ENCODE data around the gene RRP36.

Gene RRP36

GRCh38 chr6:43021270-43022047 is at the start of gene RRP36:
TSS of gene RRP36 (plus strand) at chr6:43021623. CDS start at chr6:43021655, 32 bp downstream.
- peaks cover 58% of the 10 kb centered on the region for H3K79me2 ChIP-seq (ENCODE audit: insufficient read depth, low read length)

DNA sequence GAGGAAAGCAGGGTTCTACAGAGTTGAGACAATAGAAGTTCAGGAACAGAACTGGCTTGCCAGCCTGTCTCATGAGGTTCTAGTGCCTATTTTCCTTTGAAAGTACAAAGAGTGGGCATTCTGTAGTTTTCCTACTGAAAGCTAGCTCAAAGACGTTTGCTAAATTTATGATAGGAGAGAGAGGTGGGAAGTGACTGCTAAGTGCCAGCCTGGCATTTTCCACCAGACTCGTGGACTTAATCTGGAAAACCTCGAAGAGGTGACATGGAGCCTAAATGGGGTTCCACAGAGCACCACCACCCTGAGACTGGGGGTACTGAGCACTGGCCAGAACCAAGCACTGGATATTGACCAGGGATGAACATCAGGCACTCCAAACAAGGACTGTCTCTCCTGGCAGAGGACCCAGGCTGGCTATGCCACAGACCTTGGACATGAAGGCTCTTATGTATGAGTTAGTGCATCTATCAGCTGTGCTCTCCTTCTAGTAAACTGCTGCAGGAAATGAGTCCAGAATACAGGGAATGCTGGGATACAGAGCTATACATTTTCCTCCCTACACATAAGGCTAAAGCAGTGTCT is 49.6 kb upstream of the RRP36 start:
- no peaks in the 10 kb centered on the region for H3K36me3 ChIP-seq (ENCODE audit: insufficient read depth, low read length)
- H3K4me2 ChIP-seq (ENCODE audit: low read depth, low read length, poor library complexity, severe bottlenecking) = no peak overlapping the region
- no peak overlapping the region for H3K9ac ChIP-seq (ENCODE audit: low read depth, low read length, poor library complexity, severe bottlenecking)
- H3F3A ChIP-seq (ENCODE audit: low read depth) = no peaks in the 10 kb centered on the region
- no peak overlapping the region for H2AFZ ChIP-seq (ENCODE audit: low read length)
- no peaks in the 10 kb centered on the region for H3K9me2 ChIP-seq (replicated peaks; ENCODE audit: low read depth, low read length)
- no peaks in the 10 kb centered on the region for H3K27me3 ChIP-seq (ENCODE audit: insufficient read depth, low read length, poor library complexity, severe bottlenecking)
- peaks cover 2% of the 10 kb centered on the region for H4K20me1 ChIP-seq (ENCODE audit: insufficient read depth, low read length, poor library complexity, severe bottlenecking)
- no peaks in the 10 kb centered on the region for H3K9me3 ChIP-seq (ENCODE audit: insufficient read depth, low read depth, low read length)
- no peaks in the 10 kb centered on the region for H3K79me2 ChIP-seq (ENCODE audit: insufficient read depth, low read length)
- H3K4me1 ChIP-seq (ENCODE audit: insufficient read depth, low read length, poor library complexity, severe bottlenecking) = no peaks in the 10 kb centered on the region
- no peak overlapping the region for H3K4me3 ChIP-seq (ENCODE audit: low read length, poor library complexity, severe bottlenecking)
- TF ChIP-seq EZH2phosphoT487 (IDR thresholded peaks at IDR 0.05; ENCODE audit: borderline replicate concordance) (no peak), CTCF (conservative IDR thresholded peaks at IDR 0.05; ENCODE audit: low read length) (no peak)

More at GRCh38 chr6:43021270-43022047, at the start of gene RRP36:
- Histone ChIP-seq H3K9ac (ENCODE audit: low read depth, low read length, poor library complexity, severe bottlenecking) (peak within 1 kb of the TSS; percentile 80), H3K4me3 (ENCODE audit: low read length, poor library complexity, severe bottlenecking) (peak within 1 kb of the TSS; percentile 90), H3K27me3 (ENCODE audit: insufficient read depth, low read length, poor library complexity, severe bottlenecking) (no peaks in the 10 kb centered on the region), H3K9me2 (replicated peaks; ENCODE audit: low read depth, low read length) (no peaks in the 10 kb centered on the region), H3F3A (ENCODE audit: low read depth) (no peaks in the 10 kb centered on the region), H3K36me3 (ENCODE audit: insufficient read depth, low read length) (peaks cover 17% of the 10 kb centered on the region; the same call in 1 of the 2 replicates), H3K4me2 (ENCODE audit: low read depth, low read length, poor library complexity, severe bottlenecking) (peak within 1 kb of the TSS; percentile 94), H3K4me1 (ENCODE audit: insufficient read depth, low read length, poor library complexity, severe bottlenecking) (peaks cover 28% of the 10 kb centered on the region), H2AFZ (ENCODE audit: low read length) (peak within 1 kb of the TSS; percentile 53), H3K9me3 (ENCODE audit: insufficient read depth, low read depth, low read length) (no peaks in the 10 kb centered on the region), H4K20me1 (ENCODE audit: insufficient read depth, low read length, poor library complexity, severe bottlenecking) (peaks cover 23% of the 10 kb centered on the region)
- TF ChIP-seq CTCF (conservative IDR thresholded peaks at IDR 0.05; ENCODE audit: low read length) (no peak), EZH2phosphoT487 (IDR thresholded peaks at IDR 0.05; ENCODE audit: borderline replicate concordance) (no peak)

DNA sequence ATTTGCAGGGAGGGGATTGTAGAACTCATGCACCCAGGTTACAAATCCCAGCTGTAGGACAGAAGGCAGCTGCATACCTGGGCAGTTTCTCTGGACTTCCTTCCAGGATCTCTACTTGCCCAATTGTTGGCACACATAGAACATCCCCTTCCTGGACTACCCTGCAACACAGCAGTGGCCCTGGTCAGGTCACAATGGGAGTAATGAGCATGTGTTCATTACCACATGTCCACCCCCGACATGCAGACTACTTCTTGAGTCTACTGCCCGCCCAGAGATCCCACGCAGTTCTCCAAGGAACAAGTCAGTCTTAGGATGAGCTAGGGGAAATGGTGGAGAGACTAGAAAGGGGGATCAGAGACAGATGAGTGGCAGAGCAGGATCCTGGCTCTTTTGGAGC is 47.5 kb upstream of the RRP36 start:
- Histone ChIP-seq H3K9ac (ENCODE audit: low read depth, low read length, poor library complexity, severe bottlenecking) (no peak overlapping the region), H3K36me3 (ENCODE audit: insufficient read depth, low read length) (no peaks in the 10 kb centered on the region), H2AFZ (ENCODE audit: low read length) (no peak overlapping the region), H3K9me3 (ENCODE audit: insufficient read depth, low read depth, low read length) (no peaks in the 10 kb centered on the region), H3F3A (ENCODE audit: low read depth) (no peaks in the 10 kb centered on the region), H3K4me3 (ENCODE audit: low read length, poor library complexity, severe bottlenecking) (no peak overlapping the region), H3K79me2 (ENCODE audit: insufficient read depth, low read length) (peaks cover 13% of the 10 kb centered on the region), H3K27me3 (ENCODE audit: insufficient read depth, low read length, poor library complexity, severe bottlenecking) (no peaks in the 10 kb centered on the region), H3K4me2 (ENCODE audit: low read depth, low read length, poor library complexity, severe bottlenecking) (no peak overlapping the region), H4K20me1 (ENCODE audit: insufficient read depth, low read length, poor library complexity, severe bottlenecking) (peaks cover 3% of the 10 kb centered on the region), H3K4me1 (ENCODE audit: insufficient read depth, low read length, poor library complexity, severe bottlenecking) (peaks cover 6% of the 10 kb centered on the region), H3K9me2 (replicated peaks; ENCODE audit: low read depth, low read length) (no peaks in the 10 kb centered on the region)
- no peak for TF ChIP-seq EZH2phosphoT487 (IDR thresholded peaks at IDR 0.05; ENCODE audit: borderline replicate concordance)
- TF ChIP-seq CTCF (conservative IDR thresholded peaks at IDR 0.05; ENCODE audit: low read length) = no peak

Data from Loucy (cell line).